PFSK-1 (cell line): ENCODE results near the gene MYO1A.

Source experiments
- SIN3A ChIP-seq: IDR thresholded peaks from 2 replicates; pipeline ENCODE4 v1.6.1; 2012; ENCODE audit warnings: mild to moderate bottlenecking, low read length, moderate library complexity, borderline replicate concordance; ENCODE audit not compliant: insufficient read depth
- TF ChIP-seq, protein P1 (sequence below), 2 experiments: IDR thresholded peaks; 2 replicates each; pipeline versions ENCODE4 v1.6.1 to v1.8.0; 2011 to 2012; ENCODE audit warnings: low read depth in 2 of 2, low read length in 2 of 2, control low read depth in 1 of 2, inconsistent platforms in 1 of 2, mild to moderate bottlenecking in 1 of 2, moderate library complexity in 1 of 2; ENCODE audit not compliant: insufficient read depth in 1 of 2

DNA sequence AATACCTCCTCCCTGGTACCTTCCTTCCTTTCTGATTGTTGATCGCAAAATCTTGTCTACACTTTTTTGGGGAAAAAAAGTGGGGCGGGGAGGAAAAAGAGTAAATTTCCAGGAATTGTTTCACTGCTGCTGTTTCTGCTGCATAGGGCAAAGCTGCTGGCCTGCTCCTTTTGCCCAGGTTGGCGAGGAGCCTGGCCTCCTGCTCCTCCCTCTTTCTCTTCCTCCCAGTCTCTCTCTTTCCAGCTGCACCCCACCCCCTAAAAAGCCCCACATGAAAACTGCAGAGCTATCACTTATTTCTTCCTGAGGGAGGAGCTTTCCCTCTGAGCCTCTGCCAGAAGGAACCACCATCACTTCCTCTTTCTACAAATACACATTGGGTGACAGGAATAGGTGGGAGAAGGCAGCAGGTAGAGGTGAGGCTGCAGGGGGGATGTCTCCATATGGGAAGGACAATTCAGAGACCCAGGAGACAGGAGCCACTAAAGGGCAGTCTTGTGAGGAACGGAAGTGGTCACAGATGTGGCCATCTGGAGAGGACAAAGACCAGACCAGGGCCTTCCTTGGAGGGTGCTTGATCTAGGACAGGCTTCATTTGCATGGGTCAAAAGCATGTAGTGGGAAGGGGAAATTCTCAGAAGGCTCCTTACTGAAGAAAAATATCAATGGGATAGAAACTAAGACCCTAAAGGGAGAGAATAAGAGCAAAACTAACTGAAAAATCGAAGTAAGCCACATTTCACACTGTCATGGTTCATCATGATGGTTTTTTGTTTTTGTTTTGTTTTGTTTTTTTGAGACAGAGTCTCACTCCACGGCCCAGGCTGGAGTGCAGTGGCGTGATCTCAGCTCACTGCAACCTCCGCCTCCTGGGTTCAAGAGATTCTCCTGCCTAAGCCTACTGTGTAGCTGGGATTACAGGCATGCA is 58.3 kb downstream of the MYO1A start:
- TF ChIP-seq, protein P1, sequence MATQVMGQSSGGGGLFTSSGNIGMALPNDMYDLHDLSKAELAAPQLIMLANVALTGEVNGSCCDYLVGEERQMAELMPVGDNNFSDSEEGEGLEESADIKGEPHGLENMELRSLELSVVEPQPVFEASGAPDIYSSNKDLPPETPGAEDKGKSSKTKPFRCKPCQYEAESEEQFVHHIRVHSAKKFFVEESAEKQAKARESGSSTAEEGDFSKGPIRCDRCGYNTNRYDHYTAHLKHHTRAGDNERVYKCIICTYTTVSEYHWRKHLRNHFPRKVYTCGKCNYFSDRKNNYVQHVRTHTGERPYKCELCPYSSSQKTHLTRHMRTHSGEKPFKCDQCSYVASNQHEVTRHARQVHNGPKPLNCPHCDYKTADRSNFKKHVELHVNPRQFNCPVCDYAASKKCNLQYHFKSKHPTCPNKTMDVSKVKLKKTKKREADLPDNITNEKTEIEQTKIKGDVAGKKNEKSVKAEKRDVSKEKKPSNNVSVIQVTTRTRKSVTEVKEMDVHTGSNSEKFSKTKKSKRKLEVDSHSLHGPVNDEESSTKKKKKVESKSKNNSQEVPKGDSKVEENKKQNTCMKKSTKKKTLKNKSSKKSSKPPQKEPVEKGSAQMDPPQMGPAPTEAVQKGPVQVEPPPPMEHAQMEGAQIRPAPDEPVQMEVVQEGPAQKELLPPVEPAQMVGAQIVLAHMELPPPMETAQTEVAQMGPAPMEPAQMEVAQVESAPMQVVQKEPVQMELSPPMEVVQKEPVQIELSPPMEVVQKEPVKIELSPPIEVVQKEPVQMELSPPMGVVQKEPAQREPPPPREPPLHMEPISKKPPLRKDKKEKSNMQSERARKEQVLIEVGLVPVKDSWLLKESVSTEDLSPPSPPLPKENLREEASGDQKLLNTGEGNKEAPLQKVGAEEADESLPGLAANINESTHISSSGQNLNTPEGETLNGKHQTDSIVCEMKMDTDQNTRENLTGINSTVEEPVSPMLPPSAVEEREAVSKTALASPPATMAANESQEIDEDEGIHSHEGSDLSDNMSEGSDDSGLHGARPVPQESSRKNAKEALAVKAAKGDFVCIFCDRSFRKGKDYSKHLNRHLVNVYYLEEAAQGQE (IDR thresholded peaks at IDR 0.05; ENCODE audit: insufficient read depth in 1 of 2, low read depth in 2 of 2, low read length in 2 of 2) = no peak
- no peak for TF ChIP-seq SIN3A
